Mesodermal cell (in vitro differentiated cells): Measurements from ENCODE around the gene SYCP2L.
"Not testable (repeated sequence)": the region's sequence is repeated elsewhere in the genome, so short reads cannot be mapped to it uniquely, and the experiment has no call there.

Experiments used
- H3K27ac ChIP-seq: 2 replicates; pipeline ENCODE4 v1.7.0; 2013; ENCODE audit warnings: mild to moderate bottlenecking, low read depth, low read length, moderate library complexity; ENCODE audit not compliant: severe bottlenecking
- H3K36me3 ChIP-seq: 2 replicates; pipeline ENCODE4 v1.7.1; 2013; ENCODE audit warnings: mild to moderate bottlenecking, low read length, moderate library complexity; ENCODE audit not compliant: control insufficient read depth, insufficient read depth
- H3K4me1 ChIP-seq: one replicate; pipeline ENCODE4 v1.7.1; 2013; ENCODE audit warnings: mild to moderate bottlenecking, low read length; ENCODE audit not compliant: insufficient read depth, control insufficient read depth, poor library complexity, severe bottlenecking
- H3K4me3 ChIP-seq: 2 replicates; pipeline ENCODE4 v1.7.0; 2013; ENCODE audit warnings: low read length, control low read depth, mild to moderate bottlenecking; ENCODE audit not compliant: insufficient read depth, poor library complexity, severe bottlenecking; ENCODE audit errors: extremely low read depth
- H3K9me3 ChIP-seq: 2 replicates; pipeline ENCODE4 v1.7.1; 2013; ENCODE audit warnings: mild to moderate bottlenecking, low read length, moderate library complexity; ENCODE audit not compliant: control insufficient read depth
- WGBS, 2 experiments: methylation state at CpG; one replicate each; pipeline ENCODE4 v1.1.5; 2013; ENCODE audit warnings: missing lambda C conversion rate in 2 of 2; ENCODE audit not compliant: insufficient coverage in 2 of 2; 5-methylcytosine and 5-hydroxymethylcytosine counted together

The SYCP2L gene

GRCh38 chr6:10854922-10855632, 31.8 kb upstream of the SYCP2L start:
- H3K9me3 ChIP-seq: no peaks in the 10 kb centered on the region
- H3K4me1 ChIP-seq: no peaks in the 10 kb centered on the region
- no peak overlapping the region for H3K4me3 ChIP-seq
- no peaks in the 10 kb centered on the region for H3K36me3 ChIP-seq
- WGBS, 2 experiments: 74 to 82% methylated on average over 5 to 6 of the region's 7 CpGs
- H3K27ac ChIP-seq: no peak overlapping the region

DNA sequence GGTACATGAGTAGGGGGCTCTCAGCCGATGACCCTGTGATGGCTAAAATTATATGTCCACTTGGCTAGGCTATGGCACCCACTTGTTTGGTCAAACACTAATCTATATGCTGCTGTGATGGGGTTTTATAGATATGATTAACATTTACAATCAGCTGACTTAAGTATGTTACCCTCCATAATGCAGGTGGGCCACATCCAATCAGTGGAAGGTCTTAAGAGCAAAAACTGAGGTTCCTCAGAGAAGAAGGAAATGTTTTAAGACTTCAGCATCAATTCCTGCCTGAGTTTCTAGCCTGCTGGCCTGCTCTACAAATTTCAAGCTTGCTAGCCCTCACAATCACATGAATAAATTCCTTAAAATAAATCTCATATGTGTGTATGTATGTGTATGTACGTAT, 29.6 kb upstream of the SYCP2L start:
- H3K27ac ChIP-seq: no peak overlapping the region
- no peaks in the 10 kb centered on the region for H3K4me1 ChIP-seq
- no peaks in the 10 kb centered on the region for H3K36me3 ChIP-seq
- WGBS, 2 experiments: 100% methylated on average over 1 of the region's 2 CpGs
- no peaks in the 10 kb centered on the region for H3K9me3 ChIP-seq
- H3K4me3 ChIP-seq: no peak overlapping the region

DNA sequence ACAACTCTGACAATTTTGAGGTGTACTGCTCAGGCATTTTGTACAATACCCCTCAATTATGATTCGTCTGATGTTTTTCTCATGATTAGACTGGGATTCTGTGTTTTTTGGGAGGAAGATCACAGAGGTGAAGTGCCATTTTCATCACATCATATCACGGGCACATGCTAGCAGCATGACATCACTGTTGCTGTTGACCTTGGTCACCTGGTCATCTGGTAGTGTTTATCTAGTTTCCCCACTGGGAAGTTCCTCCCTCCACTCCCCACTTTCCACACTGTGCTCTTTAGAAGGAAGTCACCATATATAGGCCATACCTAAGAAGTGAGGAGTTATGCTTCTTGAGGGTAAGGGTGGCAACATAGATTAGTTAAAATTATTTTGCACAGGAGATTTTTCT, 25.8 kb upstream of the SYCP2L start:
- Histone ChIP-seq H3K4me3 (no peak overlapping the region), H3K9me3 (no peaks in the 10 kb centered on the region), H3K4me1 (no peaks in the 10 kb centered on the region), H3K36me3 (no peaks in the 10 kb centered on the region), H3K27ac (no peak overlapping the region)
- 83% methylated on average over 1 of the region's 2 CpGs; no CpG with 5 or more reads in 1 of the 2 experiments for WGBS, 2 experiments

- H3K9me3 ChIP-seq: no peaks in the 10 kb centered on the region
- H3K4me3 ChIP-seq: no peak overlapping the region
- WGBS, 2 experiments: 68 to 74% methylated on average over 4 of the region's 4 CpGs
- H3K4me1 ChIP-seq: no peaks in the 10 kb centered on the region
- H3K36me3 ChIP-seq: no peaks in the 10 kb centered on the region
- no peak overlapping the region for H3K27ac ChIP-seq
These were observed 24.5 kb upstream of the SYCP2L start for GRCh38 chr6:10862361-10862760.

DNA sequence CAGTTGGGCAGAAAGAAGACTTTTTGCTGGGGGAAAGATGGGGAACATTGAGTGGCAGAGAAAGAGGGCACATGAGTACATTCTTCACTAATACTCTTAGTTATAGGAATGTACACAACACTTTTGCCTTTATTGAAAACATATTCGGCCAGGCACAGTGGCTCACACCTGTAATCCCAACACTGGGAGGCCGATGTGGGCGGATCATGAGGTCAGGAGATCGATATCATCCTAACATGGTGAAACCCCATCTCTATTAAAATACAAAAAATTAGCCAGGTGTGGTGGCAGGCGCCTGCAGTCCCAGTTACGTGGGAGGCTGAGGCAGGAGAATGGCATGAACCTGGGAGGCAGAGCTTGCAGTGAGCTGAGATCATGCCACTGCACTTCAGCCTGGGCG, 23.8 kb upstream of the SYCP2L start:
- 90 to 95% methylated on average over 6 to 7 of the region's 7 CpGs for WGBS, 2 experiments
- not testable (repeated sequence) for H3K9me3 ChIP-seq, H3K4me1 ChIP-seq, H3K36me3 ChIP-seq, H3K27ac ChIP-seq, H3K4me3 ChIP-seq

GRCh38 chr6:10866709-10867108, 20.1 kb upstream of the SYCP2L start:
- not testable (repeated sequence) for H3K4me1 ChIP-seq, H3K9me3 ChIP-seq, H3K27ac ChIP-seq, H3K36me3 ChIP-seq, H3K4me3 ChIP-seq
- WGBS, 2 experiments: no CpG with 5 or more reads among the region's 3 CpGs

GRCh38 chr6:10867952-10868351, 18.9 kb upstream of the SYCP2L start:
- Histone ChIP-seq H3K36me3 (no peaks in the 10 kb centered on the region), H3K9me3 (no peaks in the 10 kb centered on the region), H3K4me3 (no peak overlapping the region), H3K27ac (no peak overlapping the region), H3K4me1 (no peaks in the 10 kb centered on the region)
- WGBS, 2 experiments: 70 to 91% methylated on average over 2 of the region's 3 CpGs

- H3K9me3 ChIP-seq: no peaks in the 10 kb centered on the region
- no peaks in the 10 kb centered on the region for H3K36me3 ChIP-seq
- no CpG with 5 or more reads among the region's 1 CpG for WGBS, 2 experiments
- no peak overlapping the region for H3K4me3 ChIP-seq
- no peaks in the 10 kb centered on the region for H3K4me1 ChIP-seq
- H3K27ac ChIP-seq: no peak overlapping the region
These were observed 13.5 kb upstream of the SYCP2L start for GRCh38 chr6:10873374-10873773.

GRCh38 chr6:10874207-10874606, 12.6 kb upstream of the SYCP2L start:
- Histone ChIP-seq H3K36me3 (no peaks in the 10 kb centered on the region), H3K4me3 (no peak overlapping the region), H3K27ac (no peak overlapping the region), H3K9me3 (no peaks in the 10 kb centered on the region), H3K4me1 (no peaks in the 10 kb centered on the region)
- 64 to 67% methylated on average over 4 to 5 of the region's 6 CpGs for WGBS, 2 experiments

GRCh38 chr6:10875026-10875425, 11.8 kb upstream of the SYCP2L start:
- WGBS, 2 experiments: 82% methylated on average over 3 to 4 of the region's 4 CpGs
- Histone ChIP-seq H3K9me3 (no peaks in the 10 kb centered on the region), H3K4me3 (no peak overlapping the region), H3K4me1 (no peaks in the 10 kb centered on the region), H3K36me3 (no peaks in the 10 kb centered on the region), H3K27ac (no peak overlapping the region)

- H3K4me1 ChIP-seq: no peaks in the 10 kb centered on the region
- no peak overlapping the region for H3K27ac ChIP-seq
- H3K9me3 ChIP-seq: no peaks in the 10 kb centered on the region
- H3K36me3 ChIP-seq: no peaks in the 10 kb centered on the region
- WGBS, 2 experiments: 95% methylated on average over 6 to 9 of the region's 14 CpGs
- no peak overlapping the region for H3K4me3 ChIP-seq
These were observed 9.8 kb upstream of the SYCP2L start for GRCh38 chr6:10877012-10877411.
